MG63 (cell line): ENCODE results near the gene TRAPPC6A. TPM values are rescaled to one million over a fixed set of nuclear protein-coding genes. Genes with fewer than 3 reads are reported as not detected.

Source experiments
- DNase-seq: peaks from one replicate; pipeline ENCODE4 v3.0.0-alpha.2; 2020
- H3K27me3 ChIP-seq: fragments of 250-450 bp; sonication (Bioruptor Pico); 2 replicates; pipeline ENCODE4 v1.5.1; 2020; ENCODE audit warnings: mild to moderate bottlenecking, moderate library complexity
- H3K36me3 ChIP-seq: fragments of 250-450 bp; sonication (Bioruptor Pico); 2 replicates; pipeline ENCODE4 v1.5.1; 2020; ENCODE audit warnings: mild to moderate bottlenecking, moderate library complexity
- H3K4me3 ChIP-seq: fragments of 250-450 bp; sonication (Bioruptor Pico); 2 replicates; pipeline ENCODE4 v1.5.1; 2020; ENCODE audit warnings: mild to moderate bottlenecking, moderate library complexity
- H3K9me3 ChIP-seq: fragments of 250-450 bp; sonication (Bioruptor Pico); 2 replicates; pipeline ENCODE4 v1.5.1; 2020; ENCODE audit warnings: mild to moderate bottlenecking, moderate library complexity
- total RNA-seq: library from RNA; depleted of rRNA; stranded (reverse); fragments of >200 nt; shearing (Covaris generic); gene quantifications from 2 replicates; pipeline ENCODE4 v1.2.3, GENCODE V29; 2014; ENCODE audit warnings: low replicate concordance

TRAPPC6A gene
- total RNA-seq, 1 experiment from 2014 or later = 28.6 TPM

DNA sequence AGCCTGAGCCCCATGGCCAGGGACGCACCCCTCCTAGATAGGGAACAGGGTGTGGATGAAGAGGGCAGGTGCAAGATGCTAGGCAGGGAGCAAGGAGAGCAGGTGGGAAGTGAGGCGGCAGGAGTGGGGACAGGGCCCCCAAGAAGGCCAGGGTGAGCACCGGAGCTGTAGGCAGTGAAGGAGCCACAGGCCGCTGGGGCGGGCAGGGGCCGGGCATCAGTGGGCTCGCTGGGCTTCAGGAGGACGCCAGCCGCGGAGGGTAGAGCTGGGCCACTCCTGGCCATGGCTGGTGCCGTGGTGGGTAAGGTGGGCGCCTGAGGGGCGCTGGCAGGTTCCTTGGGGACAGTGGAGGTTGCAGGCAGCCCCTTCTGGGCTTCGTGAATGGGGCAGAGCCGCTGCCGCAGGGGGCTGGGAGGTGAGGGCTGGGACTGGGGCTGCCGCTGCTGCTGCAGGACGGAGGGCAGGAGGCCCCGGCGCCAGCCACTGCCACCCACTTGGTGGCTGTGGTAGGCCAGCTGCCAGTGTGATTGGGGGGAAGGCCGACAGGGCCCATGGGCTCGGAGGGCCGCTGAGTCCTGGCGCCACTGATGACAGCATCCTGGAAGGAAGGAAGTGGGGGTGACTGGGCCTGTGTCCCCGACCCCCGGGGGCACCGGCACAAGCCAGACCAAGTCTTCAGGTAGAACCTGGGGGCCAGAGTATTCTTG is 19.4 kb downstream of the TRAPPC6A start:
- no peaks in the 10 kb centered on the region for H3K36me3 ChIP-seq
- H3K27me3 ChIP-seq = no peaks in the 10 kb centered on the region
- H3K4me3 ChIP-seq = no peak overlapping the region
- no peak for DNase-seq
- no peaks in the 10 kb centered on the region for H3K9me3 ChIP-seq

- no peak for DNase-seq
- H3K36me3 ChIP-seq = peaks cover 2% of the 10 kb centered on the region; the same call in 1 of the 2 replicates
- no peak overlapping the region for H3K4me3 ChIP-seq
- no peaks in the 10 kb centered on the region for H3K27me3 ChIP-seq
- H3K9me3 ChIP-seq = no peaks in the 10 kb centered on the region
These were observed 21.3 kb downstream of the TRAPPC6A start for GRCh38 chr19:45156751-45157150.

DNA sequence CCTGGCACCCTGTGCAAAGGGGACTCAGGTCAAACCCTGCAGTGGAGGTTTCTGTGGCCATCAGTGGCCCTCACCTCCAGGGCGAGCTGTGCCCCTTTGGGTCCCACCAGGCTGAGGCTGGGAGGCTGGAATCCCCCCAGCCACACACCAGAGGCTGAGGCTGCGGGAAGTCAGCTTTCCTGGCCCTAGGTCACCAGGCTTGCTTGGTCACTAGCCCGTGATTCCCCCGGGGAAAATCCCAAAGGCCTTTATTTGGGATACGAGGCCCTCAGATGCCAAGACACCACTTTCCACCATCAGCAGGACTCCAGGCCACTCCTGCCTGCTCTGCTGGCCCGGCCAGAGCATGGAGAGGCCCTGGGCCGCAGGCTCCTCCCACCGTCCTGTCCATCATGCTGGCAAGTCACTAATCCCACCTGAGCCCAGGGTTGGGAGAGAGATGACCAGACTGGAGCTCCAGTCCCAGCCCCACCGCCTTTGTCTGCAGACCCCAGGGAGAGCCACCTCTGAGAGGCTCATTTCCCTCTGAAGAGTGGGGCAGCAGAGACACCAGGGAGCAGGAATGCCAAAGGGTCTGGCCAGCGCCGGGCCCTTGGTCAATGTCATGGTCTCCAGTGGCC is 21.9 kb downstream of the TRAPPC6A start:
- Histone ChIP-seq H3K4me3 (no peak overlapping the region), H3K9me3 (no peaks in the 10 kb centered on the region), H3K27me3 (no peaks in the 10 kb centered on the region), H3K36me3 (peaks cover 2% of the 10 kb centered on the region; the same call in 1 of the 2 replicates)
- DNase-seq = no peak

GRCh38 chr19:45154064-45154827 is 23.8 kb downstream of the TRAPPC6A start:
- no peaks in the 10 kb centered on the region for H3K27me3 ChIP-seq
- peak; percentile 93 for DNase-seq
- H3K4me3 ChIP-seq = no peak overlapping the region
- H3K36me3 ChIP-seq = peaks cover 9% of the 10 kb centered on the region
- no peaks in the 10 kb centered on the region for H3K9me3 ChIP-seq

DNA sequence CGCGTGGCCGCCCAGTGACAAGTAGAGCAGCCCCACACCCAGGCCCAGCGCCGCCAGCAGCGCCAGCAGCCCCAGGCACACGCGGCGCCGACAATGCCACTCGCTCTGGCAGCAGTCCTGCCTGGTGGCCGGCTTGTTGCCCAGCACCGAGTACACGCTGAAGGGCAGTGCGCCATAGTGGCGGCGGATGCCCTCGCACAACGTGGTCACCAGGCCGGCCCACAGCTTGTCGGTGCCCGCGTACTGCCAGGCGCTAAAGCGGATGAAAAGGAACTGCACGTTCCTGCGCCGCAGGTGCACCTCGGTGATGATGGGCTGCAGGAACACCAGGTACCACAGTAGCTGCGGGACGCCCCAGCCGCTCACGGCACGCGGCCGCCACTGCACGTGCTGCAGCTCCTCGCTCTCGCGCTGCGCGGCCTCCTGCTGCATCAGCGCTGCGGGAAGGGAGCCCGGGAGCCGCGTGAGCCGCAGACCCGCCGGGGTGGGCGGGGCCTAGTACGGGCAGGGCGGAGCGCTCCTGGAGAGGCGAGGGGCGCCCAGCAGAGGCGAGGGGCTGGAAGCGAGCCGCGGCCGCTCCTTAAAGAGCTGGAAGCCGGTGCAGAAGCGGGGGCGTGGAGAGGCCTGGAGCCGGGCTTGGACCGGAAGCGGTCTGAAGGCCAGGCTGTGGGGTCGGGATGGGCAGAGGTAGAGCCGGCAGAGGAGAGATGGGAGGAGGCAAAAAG is 24.5 kb downstream of the TRAPPC6A start:
- no peaks in the 10 kb centered on the region for H3K9me3 ChIP-seq
- peaks cover 9% of the 10 kb centered on the region for H3K36me3 ChIP-seq
- DNase-seq = no peak
- H3K4me3 ChIP-seq = no peak overlapping the region
- no peaks in the 10 kb centered on the region for H3K27me3 ChIP-seq

DNA sequence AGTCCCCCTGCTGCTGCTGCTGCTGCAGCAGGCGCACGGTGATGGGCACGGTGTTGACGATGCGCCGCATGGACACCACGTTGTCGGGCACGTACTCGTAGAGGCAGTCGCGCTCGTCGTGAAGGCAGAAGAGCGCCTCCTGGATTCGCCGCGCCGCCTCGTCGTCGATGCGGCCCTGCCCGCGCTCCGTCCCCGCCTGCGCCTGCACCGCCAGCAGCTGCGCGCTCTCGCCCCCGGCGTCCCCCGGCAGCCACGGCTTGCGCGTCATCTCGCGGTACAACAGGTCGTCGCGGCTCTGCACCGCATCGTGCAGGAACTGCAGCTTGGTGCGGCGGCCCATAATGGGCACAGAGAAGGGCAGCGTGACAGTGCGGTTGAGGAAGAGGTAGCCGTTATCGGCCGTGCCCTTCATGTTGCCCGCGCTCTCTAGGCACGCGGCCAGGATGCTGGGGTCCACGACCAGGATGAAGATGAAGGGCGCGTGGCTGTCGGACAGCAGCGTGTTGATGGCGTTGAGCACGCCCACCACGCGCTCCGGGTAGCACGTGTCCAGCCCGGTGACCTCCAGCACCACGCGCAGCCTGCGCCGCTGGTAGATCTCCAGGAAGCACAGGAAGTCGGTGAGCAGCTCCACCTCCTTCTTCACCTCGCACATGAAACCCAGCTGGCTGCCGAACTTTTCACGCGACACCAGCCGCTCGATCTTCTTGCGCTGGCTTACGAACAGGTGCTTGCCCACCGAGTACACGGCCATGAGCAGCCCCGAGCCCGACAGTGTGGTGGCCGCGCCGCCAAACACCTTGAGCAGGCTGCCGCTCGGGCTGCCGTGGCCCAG is 25.3 kb downstream of the TRAPPC6A start:
- Histone ChIP-seq H3K9me3 (no peaks in the 10 kb centered on the region), H3K36me3 (peaks cover 9% of the 10 kb centered on the region), H3K27me3 (no peaks in the 10 kb centered on the region), H3K4me3 (no peak overlapping the region)
- no peak for DNase-seq

GRCh38 chr19:45151821-45152503 is 26.1 kb downstream of the TRAPPC6A start:
- DNase-seq = no peak
- no peak overlapping the region for H3K4me3 ChIP-seq

DNA sequence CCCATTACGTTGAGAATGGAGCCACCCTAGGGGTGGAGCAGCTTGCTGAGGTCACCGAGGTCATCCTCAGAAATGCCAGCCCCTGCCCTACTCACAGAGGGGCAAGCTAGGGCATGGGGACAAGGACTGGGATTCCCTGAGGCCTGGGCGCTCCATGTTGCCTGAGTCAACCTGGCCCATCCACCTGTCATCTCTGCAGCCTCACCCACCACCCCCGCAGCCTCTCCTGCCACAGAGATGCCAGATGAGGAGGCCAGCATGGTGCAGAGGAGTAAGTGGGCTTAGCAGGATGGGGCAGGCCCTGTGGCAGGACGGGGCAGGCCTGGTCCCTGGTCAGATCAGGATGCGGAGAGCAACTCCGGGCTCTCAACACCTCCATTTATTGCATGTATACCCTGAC is 26.7 kb downstream of the TRAPPC6A start:
- peaks cover 9% of the 10 kb centered on the region for H3K36me3 ChIP-seq
- H3K27me3 ChIP-seq = no peaks in the 10 kb centered on the region
- no peak for DNase-seq
- no peak overlapping the region for H3K4me3 ChIP-seq
- no peaks in the 10 kb centered on the region for H3K9me3 ChIP-seq

More at GRCh38 chr19:45151821-45152503, 26.1 kb downstream of the TRAPPC6A start:
- Histone ChIP-seq H3K36me3 (peaks cover 9% of the 10 kb centered on the region), H3K9me3 (no peaks in the 10 kb centered on the region), H3K27me3 (no peaks in the 10 kb centered on the region)

DNA sequence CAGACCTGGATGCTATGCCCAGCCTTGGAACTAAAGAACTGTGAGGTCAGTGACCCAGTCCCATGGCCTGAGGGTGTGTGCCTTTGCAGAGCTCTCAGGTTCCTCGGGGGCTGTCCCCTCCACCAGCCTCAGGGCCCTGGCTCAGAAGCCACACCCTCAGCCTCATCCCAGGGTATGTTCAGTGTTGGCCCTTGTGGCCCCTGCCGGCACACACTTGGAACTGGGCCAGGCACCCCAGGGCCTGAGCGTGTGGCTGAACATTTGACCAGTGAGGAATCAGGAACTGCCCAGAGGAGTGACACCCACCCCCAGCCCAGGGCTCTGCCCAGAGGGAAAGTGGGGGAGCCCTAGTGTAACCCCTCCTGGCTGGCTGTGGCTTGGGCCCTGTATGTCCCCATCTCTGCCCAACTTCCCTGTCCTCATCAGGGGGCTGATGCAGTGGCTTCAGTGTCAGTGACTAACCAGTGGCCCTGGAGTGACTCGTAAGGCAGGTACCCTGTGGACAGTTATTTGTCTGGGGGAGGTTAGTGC is 27.2 kb downstream of the TRAPPC6A start:
- Histone ChIP-seq H3K36me3 (peaks cover 13% of the 10 kb centered on the region), H3K9me3 (no peaks in the 10 kb centered on the region), H3K27me3 (no peaks in the 10 kb centered on the region), H3K4me3 (no peak overlapping the region)
- no peak for DNase-seq

GRCh38 chr19:45150180-45150579 is 27.9 kb downstream of the TRAPPC6A start:
- Histone ChIP-seq H3K36me3 (peaks cover 13% of the 10 kb centered on the region), H3K27me3 (no peaks in the 10 kb centered on the region), H3K9me3 (no peaks in the 10 kb centered on the region), H3K4me3 (no peak overlapping the region)
- DNase-seq = no peak

- H3K36me3 ChIP-seq = peaks cover 18% of the 10 kb centered on the region
- H3K4me3 ChIP-seq = no peak overlapping the region
- DNase-seq = no peak
- no peaks in the 10 kb centered on the region for H3K9me3 ChIP-seq
- H3K27me3 ChIP-seq = no peaks in the 10 kb centered on the region
These were observed 28.9 kb downstream of the TRAPPC6A start for GRCh38 chr19:45149129-45149528.

- H3K36me3 ChIP-seq = peaks cover 21% of the 10 kb centered on the region
- DNase-seq = no peak
- H3K27me3 ChIP-seq = no peaks in the 10 kb centered on the region
- H3K9me3 ChIP-seq = no peaks in the 10 kb centered on the region
- H3K4me3 ChIP-seq = no peak overlapping the region
These were observed 30.0 kb downstream of the TRAPPC6A start for GRCh38 chr19:45147835-45148676.

- Histone ChIP-seq H3K4me3 (no peak overlapping the region), H3K36me3 (peaks cover 26% of the 10 kb centered on the region)
These were observed 31.3 kb downstream of the TRAPPC6A start for GRCh38 chr19:45146741-45147205.

DNA sequence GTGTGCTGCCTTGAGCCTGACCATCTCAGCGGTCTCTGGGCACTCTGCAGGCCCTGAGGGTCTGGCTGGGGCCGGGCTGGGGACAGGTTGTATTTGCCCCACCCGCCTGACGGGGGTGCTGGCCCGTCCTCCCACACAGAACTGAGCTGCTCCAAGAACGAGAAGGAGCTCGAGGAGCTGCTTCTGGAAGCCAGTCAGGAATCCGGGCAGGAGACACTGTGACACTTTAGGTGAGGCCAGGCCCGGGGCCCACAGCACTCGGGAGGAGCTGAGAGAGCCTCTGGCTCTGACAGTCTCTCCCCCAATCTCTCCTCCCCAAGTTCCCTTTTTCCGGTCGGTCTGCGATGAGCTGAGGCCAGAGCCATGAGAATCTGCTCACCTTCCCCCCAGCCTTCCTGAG is 31.8 kb downstream of the TRAPPC6A start:
- Histone ChIP-seq H3K9me3 (no peaks in the 10 kb centered on the region), H3K4me3 (no peak overlapping the region), H3K36me3 (peaks cover 31% of the 10 kb centered on the region), H3K27me3 (no peaks in the 10 kb centered on the region)
- no peak for DNase-seq

More at GRCh38 chr19:45146741-45147205, 31.3 kb downstream of the TRAPPC6A start:
- Histone ChIP-seq H3K27me3 (no peaks in the 10 kb centered on the region), H3K9me3 (no peaks in the 10 kb centered on the region)
- DNase-seq = no peak
